HG03139 (cell line): ENCODE data around the gene PBX3.

Experiments used
- ATAC-seq: cut with Tn5 transposase; IDR thresholded peaks from one replicate; pipeline ENCODE4 v1.9.1; 2021; ENCODE audit not compliant: unreplicated experiment

The PBX3 gene

DNA sequence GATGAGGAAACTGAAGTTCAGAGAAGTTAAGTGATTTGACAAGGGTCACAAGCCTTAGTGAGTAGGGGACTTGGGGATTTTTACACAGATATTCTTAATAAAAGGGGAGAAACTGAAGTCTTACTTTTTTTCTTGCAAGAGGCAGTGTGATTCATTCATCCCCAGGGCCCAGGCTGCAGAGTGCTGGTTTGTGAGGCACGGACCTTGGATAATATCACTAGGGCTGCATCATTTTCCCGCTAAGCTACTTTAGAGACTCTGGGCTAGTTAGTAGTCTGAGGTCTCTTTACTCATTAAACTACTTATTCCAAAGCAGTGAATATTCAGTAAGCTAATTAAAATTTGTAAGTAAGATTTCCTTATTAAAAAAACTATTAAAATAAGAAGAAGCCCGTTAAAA is 195.0 kb downstream of the PBX3 start:
- no peak for ATAC-seq

DNA sequence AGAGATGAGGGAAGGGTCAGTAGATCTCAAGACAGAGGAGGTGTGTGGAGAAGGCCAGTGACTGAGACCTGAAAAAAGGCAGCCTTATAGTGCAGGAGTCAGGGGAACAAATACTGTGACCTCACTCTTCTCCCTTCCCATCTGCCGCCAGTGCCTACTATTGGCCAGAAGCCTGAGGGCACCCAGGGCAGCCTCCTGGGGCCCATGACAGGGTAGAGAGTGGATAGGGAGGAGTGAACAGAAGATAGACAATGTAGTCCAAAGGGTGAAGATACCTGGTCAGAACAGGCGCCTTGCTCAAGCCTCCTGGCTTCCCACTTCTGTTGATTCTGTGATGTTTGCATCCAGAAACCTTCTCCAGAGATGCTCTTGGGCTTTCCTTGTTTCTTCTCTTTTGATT is 196.7 kb downstream of the PBX3 start:
- no peak for ATAC-seq

DNA sequence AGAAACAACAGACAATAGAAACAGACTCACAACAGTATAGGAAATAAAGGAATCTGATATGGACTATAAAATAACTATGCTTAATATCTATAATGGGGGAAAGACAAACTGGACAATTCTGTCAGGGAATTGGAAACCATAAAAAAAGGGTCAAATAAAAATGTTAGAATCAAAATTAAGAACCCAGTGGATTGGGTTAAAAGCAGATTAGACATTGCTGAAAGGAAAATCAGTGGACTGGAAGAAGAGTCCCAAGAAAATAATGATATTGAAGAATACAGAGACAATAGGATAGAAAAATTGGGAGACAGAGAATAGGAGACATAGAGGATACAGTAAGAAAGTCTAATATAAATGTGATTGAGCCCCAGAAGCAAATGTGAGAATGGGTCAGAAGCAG is 199.2 kb downstream of the PBX3 start:
- ATAC-seq: no peak

DNA sequence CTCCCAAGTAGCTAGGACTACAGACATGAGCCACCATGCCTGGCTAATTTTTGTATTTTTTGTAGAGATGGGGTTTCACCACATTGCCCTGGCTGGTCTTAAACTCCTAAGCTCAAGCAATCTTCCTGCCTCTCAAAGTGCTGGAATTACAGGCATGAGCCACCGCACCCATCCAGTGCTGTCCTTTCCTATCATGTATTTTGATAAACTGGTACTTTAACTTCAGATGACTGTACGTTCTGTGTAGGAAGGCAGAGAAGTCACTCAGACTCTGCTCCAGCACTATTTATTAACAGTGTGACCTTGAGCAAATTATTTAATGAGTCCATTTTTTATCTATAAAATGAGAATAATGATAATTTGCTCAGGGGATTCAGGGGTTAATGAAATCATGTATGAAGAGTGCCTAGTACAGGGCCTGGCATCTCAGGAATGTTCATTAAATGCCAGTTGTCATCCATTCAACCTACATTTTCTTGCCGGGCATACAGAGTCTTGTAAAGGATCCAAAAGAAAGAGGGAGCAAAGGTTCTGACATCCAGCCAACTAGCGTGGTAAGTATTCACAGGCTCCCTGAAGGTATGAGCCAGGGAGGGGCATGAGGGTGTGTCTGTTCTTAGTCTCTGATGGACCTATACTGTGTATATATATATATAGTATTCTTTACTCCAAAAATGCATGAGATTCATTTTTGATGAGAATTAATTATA is 201.9 kb downstream of the PBX3 start:
- no peak for ATAC-seq

DNA sequence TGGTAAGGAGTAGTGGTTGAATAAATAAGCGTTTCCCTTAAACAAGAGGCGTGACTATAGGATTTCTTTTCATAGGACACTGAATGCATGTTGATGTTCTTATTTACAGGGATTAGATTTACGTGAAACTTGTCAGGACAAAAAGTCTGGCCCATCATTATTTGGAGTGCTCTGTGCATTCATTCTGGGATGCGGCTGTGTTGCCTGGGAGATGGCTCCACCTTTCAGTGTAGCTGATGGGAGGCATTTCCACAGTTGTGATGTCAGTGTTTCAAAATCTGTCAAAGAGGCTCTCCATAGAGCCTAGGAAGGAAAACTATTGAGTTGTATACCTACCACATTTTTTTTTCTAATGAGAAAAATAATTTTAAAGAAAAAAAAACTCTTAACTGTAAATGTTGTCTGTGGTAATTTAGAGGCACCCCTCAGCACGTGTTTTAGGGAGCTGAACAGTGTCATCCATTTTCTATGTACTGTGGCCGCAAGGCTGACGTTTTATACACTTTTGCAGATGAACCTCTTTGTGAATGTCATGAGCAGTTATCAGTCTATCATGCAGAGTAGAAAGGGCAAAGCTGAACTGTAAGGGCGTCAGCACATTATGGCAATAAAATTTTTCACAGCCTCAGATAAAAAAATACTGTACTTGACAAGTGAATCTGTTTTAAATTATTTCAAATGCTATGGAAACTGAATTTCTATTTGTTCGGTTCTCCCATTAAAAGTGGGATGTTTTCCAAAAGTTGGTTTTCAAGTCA is 202.7 kb downstream of the PBX3 start:
- no peak for ATAC-seq

DNA sequence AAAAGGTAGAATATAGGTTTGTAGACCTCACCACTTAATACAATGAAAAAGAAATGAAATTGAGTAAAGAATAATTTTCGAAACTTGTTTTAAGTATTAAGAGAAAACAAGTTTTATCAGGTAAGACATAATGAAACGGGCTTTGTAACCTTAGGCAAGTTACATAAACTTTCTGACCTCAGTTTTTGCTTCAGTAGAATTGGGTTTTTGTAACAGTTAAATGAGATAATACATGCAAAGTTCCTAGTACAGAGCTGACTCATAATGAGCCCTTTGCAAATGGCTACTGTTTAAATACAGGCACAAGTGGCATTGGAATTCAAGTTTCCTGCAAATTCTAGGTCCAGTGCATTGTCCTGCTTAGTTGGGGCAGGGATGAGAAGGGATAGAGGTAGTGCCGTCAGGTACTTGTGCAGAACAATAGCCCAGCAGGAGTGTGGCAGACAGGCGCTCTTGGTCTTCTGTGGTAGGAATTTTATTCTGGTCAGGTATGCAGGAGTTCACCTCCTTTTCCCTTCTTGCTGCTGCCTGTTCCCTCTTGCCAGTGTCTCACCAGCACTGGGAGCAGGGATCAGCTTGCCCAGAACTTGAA is 203.8 kb downstream of the PBX3 start:
- no peak for ATAC-seq

DNA sequence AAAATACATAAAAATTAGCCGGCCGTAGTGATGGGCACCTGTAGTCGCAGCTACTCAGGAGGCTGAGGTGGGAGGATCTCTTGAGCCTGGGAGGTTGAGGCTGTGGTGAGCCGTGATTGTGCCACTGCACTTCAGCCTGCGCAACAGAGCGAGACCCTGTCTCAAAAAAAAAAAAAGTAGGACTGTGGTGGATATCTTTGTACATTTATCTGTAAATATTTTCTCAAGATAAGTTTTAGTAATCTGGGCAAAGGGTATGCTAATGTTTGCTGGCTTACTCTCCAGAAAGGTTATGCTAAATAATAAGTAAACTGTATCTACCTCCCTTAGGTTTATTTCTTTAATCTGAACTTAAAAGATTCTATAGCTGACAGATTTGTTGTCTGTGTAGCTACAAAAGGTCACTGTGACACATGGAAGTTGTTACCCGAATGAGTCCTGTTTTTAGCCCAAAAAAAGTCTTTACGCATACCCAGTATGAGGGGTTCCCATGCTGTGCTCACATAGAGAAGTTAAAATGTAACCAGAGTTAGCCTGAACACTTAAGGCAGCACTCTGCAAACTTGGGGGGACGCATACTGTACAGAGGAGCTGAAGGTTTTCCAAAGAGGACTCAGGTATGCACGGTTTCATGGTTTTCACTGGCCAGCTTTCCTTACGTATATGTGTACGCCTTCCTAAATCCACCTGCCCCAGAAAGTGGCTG is 206.3 kb downstream of the PBX3 start:
- ATAC-seq: no peak

DNA sequence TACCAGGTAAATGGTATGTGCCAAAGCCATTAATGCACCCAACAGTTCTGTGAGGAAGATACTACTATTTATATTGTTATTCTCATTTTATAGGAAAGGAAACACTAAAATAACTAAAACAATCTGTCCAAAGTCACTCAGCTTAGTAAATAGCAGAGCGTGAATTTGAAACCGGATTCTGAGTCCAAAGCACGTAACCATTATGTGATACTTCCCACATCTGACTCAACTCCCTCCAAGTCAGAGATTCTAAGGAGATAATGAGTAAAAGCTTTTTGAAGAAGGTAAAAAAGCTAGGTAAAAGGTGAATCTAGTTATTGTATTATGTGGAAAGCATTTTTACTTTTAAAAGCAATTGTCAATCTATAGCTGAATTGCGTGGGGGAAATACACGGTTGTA is 208.9 kb downstream of the PBX3 start:
- ATAC-seq: no peak

DNA sequence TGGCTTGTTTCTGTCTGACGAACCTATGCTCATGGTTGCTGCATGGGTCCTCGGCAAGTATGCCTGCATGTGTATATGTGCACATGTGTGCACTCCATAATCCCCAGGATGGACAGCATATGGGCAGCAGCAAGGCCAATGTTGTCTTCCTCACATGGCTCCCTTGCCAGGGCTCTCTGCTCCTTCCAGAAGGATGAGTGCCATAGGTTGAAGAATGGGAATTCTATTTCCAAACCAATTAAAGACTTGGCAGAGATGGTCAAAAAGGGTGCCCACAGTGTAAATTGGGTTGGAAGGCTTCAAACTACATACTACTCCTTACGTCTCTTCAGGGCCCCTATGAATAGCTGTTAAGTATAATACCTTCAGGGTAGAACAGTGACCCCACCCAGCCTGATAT is 212.1 kb downstream of the PBX3 start:
- no peak for ATAC-seq

DNA sequence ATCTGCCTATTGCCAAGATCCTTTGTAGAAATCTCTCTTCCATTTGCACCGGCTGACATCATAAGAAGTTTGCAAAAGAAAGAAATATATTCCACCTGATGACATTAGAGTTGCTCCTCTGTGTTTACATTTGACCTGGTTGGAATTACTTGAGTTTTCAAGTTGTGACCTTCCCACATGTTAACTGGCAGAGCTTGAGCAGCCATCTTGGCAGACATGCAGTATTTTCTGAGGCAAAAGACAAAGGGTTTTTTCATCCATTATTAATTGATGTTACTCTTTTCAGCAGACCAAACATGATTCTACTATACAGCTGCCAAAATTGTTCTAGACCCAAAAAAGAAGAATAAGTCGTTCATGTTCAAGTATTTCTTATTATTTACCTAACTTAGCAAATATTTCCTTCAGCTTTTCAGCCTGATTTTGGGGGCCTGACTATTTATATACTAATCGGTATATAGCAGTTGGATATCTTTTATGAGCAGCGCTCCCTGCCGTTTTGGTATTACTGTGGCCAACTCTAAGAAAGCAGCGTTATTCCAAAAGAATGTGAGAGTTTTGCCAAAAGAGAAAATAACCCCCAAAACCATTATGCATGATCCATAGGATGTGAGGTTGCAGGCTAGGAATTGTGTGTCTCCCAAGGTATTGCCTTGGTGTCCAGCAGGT is 212.9 kb downstream of the PBX3 start:
- no peak for ATAC-seq

DNA sequence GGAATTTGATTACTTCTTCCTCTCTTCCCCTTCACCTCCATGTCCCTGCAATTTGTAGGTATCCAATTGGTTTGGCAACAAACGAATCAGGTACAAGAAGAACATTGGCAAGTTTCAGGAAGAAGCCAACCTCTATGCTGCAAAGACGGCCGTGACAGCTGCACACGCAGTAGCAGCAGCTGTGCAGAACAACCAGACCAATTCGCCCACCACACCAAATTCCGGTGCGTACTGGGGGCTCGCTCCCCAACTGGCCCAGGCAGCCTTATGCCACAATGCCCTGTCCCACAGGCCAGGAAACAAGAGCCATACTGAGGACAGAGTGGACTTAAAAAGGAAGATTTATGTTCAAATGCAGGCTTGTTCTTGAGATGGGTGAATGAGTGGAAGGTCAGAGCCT is 213.5 kb downstream of the PBX3 start:
- no peak for ATAC-seq

DNA sequence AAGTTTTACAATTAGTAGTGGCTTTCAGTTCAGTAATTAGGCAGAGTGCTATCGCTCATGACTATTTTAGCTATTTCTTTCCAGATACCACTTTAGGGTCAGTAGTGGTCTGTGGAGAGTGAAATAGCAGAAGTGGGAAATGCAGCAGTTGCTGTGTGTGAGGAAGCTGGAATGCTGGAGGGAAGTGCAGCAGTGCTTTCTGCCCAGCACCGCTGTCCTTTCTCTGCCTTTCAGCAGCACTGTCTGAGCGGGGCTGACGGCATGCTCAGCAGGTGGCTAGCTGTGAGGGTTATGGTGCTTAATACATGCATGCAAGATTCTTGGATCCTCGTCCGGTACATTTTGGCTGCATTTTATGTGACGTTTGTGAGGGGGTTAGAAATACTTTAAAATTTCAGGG is 213.9 kb downstream of the PBX3 start:
- ATAC-seq: no peak

DNA sequence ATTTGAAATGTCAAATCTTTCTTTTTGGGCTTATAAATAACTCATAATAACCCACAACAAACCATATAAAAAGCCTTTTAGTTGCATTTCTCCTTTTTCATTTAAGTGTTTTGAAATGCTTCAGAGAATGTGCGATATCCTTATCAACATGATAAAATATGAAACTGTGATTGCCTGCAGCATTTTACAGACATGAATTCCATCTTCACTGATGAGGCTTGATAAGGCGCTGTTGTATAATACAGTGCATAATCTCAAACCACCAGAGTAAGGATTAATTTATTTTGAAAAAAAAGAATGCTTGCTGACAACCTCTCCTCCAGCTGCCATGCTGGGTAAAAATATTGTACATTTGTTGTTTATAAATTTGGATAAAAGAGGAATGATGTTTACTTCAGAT is 216.8 kb downstream of the PBX3 start:
- no peak for ATAC-seq

DNA sequence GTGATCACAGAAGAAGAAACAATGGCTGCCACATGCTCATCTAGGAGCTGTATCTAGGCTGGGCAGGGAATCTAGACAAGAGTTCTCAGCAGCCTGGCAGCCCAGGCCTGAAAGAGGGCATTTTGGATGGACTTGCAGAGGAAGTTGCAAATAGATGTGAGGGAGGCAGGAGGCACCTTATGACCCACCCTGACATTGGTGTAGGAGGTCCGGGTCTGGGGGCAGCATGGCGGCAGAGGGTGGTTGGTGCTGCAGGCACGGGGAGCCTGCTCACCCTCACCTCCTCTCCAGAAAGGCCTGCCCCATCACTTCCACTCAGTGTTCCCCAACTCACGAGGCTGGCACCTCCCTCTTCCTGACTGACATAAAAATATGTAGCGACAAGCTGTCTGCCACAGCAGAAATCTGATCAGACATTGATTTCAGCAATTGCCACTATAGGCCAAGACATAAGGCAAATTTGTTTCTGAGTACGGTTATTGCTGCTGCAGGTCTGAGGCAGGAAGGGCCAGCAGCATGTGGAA is 217.6 kb downstream of the PBX3 start:
- ATAC-seq: no peak

DNA sequence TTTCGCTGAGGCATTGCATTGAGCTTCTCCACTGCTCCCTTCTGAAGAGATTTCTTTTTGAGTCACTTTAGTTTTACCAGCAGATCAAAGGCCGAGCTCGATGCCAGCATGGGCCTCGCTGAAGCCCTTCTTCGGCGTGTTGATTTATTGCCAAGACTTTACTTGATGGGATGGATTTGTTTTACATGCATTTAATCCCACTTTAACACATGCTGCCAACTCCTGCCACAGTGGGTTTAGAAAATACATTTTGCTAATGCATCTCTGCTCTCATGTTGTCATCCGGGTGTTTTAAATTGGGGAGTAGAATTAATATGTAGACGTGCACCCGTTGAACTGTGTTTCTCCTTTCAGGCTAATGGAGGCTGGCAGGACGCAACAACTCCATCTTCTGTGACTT is 218.3 kb downstream of the PBX3 start:
- ATAC-seq: no peak

DNA sequence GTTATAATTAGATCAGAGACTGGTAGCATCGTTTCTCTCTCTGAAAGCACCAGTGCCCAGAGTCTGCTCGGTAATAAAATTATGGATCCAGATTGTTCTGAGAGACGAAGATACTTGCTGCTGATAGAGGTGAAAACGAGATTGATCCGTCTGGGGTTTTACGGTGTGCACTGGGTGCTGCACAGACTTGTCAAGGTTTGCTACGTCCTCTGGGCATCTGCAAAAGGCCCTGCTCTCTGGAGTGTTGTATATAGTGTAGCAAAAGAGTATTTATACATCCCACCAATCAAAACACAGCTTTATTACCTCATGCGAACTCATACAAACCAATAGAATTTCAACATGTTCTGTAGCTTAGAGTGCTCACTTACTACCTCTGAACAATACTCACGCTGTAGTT is 219.3 kb downstream of the PBX3 start:
- no peak for ATAC-seq

DNA sequence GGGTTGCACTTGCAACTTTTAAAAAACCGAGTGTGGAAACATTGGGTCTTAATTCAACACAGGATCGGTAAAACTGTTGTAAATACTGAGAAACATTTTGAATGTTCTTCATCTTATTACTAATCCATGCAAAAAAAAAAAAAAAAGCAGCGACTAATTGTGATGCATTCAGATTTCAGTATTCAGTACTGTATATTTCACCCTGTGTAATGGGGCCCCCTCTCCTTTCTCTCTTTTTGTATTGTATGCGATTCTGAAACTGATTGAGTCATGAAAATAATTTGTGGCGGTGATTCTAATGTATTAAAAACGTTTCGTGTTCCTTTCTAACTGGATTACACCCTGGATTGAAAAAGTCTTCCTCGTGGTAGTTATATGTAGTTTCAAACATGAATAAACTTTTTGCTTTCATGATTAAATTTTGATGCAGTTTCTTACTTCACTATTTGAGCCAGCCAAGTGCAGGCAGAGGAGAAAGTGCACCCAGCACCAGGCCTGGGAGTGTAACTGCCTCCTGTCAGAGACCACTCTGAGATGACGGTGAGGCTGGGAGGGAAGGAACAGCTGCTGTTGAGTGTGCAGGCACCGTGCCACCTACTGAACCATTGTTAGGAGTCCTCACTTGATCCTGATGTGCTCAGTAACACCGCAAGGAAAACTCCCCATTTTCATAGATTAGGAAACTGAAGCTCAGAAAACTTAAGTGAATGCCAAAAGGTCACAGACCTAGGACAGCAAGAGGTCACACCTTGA is 220.0 kb downstream of the PBX3 start:
- ATAC-seq: no peak

DNA sequence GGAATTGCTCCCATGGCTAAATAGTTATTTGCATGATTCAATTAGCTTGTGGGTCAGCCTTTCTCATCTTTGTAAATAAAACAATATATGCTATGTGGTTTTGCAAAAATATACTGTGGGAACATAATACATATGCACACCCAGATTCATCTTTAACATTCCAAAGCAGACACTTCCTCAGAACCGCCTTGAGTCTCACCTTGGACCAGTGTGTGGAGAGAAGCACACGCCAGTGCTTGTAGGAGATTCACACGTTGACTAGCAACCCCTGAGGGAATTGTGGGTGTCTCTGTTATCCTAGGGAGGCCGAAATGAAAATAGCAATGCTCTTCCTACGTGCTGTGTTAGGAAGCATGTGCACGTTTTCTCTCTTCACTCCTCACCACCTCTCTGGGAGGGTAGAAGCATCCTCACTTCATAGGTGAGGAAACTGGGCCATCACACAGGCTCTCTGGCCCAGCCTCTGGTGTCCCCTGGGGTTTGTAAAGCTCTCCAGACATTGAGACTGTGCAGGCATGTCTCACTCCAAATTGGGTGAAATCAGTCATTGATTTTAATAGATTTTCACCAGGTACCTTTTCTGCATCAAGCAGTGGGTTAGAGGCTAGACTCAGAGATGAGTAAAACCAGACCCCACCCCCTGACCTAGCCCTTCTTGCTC is 221.7 kb downstream of the PBX3 start:
- ATAC-seq: no peak

DNA sequence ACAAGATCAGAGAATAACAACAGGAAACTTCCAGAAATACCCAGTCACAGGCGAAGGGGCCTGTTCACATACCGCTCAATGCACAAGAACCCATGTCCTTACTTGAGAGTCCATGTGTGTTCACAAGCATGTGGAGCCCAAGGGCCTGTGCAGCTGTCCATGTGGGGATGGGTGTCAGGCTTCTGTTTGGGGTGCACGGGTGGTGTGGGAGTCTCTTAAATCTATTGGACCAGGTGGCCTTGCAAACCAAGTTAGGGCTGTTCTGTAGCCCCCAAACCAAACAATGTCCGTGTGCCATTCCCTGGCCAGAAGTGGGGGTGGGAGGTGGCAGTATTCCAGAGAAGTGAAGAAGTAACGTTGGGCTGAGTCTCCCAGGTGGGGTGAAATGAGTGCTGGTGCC is 222.3 kb downstream of the PBX3 start:
- no peak for ATAC-seq

DNA sequence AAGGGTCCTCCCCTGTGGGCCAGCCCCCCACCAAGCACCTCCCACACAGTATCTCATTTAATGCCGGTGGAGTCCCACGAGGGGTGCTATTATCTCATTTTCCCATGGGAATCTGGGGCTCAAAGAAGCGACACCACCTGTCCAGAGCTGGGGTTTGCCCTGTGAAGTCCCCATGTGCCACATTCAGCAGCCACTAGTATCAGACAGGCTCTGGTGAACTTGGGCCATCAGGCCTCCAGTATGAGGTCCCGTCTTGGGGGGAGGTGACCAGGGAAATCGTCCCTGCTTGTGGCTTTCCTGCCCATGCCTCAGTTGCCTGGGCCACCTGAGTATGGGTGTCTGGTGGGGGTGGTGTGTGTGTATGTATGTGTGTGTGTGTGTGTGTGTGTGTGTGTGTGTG is 222.7 kb downstream of the PBX3 start:
- ATAC-seq: no peak
